Ovary (tissue), 9 donors: ENCODE data around the gene WHRN. TPM values are rescaled to one million over a fixed set of nuclear protein-coding genes. Genes with fewer than 3 reads are reported as not detected.

Experiments
- DNase-seq, 5 donors: peaks; one replicate each; pipeline ENCODE4 v3.0.0-alpha.2; 2019 to 2020
- H3K27ac ChIP-seq, 2 donors: fragments of 200-600 bp; one replicate each; pipeline versions ENCODE4 v1.5.1 to v1.8.0; 2019 to 2022
- H3K27me3 ChIP-seq: fragments of 200-600 bp; one replicate; pipeline ENCODE4 v1.8.0; 2022
- H3K36me3 ChIP-seq: fragments of 200-600 bp; sonication (generic); one replicate; pipeline ENCODE4 v1.5.1; 2019
- H3K4me1 ChIP-seq: one replicate; pipeline ENCODE4 v1.8.1; 2013; ENCODE audit warnings: mild to moderate bottlenecking, moderate library complexity; ENCODE audit not compliant: insufficient read depth
- H3K4me3 ChIP-seq: fragments of 200-600 bp; sonication (generic); one replicate; pipeline ENCODE4 v1.5.1; 2017
- H3K9me3 ChIP-seq, 2 donors: fragments of 200-600 bp in 1 of 2; sonication (generic) in 1 of 2; one replicate each; pipeline versions ENCODE4 v1.5.1 to v1.8.1; 2013 to 2019; ENCODE audit warnings: mild to moderate bottlenecking in 1 of 2, moderate library complexity in 1 of 2
- CTCF ChIP-seq, 3 donors: fragments of 450-650 bp in 2 of 3; fragments of 200-600 bp in 1 of 3; IDR thresholded peaks; one replicate each; pipeline versions ENCODE4 v1.5.1 to v1.8.0; 2016 to 2022; ENCODE audit warnings: antibody characterized with exemption in 3 of 3, mild to moderate bottlenecking in 1 of 3
- EP300 ChIP-seq: sonication (generic); formaldehyde crosslinking; IDR thresholded peaks from one replicate; pipeline ENCODE4 v1.6.1; 2017; ENCODE audit warnings: antibody characterized with exemption
- POLR2A ChIP-seq: fragments of 450-650 bp; IDR thresholded peaks from one replicate; pipeline ENCODE4 v1.6.1; 2017; ENCODE audit warnings: antibody characterized with exemption, mild to moderate bottlenecking, moderate library complexity
- WGBS, 3 donors: extraction: QIAGEN DNeasy Blood & Tissue Kit in 1 of 3; methylation state at CpG; one replicate each; pipeline versions ENCODE4 v1.1.5 to v1.1.7; 2013 to 2017; 5-methylcytosine and 5-hydroxymethylcytosine counted together
- intact Hi-C, 4 donors: fragments of 100-400 bp; cut with DNase I; formaldehyde crosslinking; loops; one replicate each; pipeline versions ENCODE4 v1.11.0 to v1.15.1; 2022 to 2023
- polyA plus RNA-seq, 2 donors: library from polyadenylated mRNA; stranded (reverse); fragments of 200-250 nt in 1 of 2; fragments of 350-450 nt in 1 of 2; fragmentation: Illumina TruSeq in 1 of 2; extraction: RNeasy Lipid Tissue Mini Kit (QIAGEN cat#74804) in 1 of 2; gene quantifications; one replicate each; pipeline ENCODE4 v1.2.3, GENCODE V29; 2013 to 2014
- total RNA-seq, 7 donors: library from RNA; depleted of rRNA in 2 of 7; stranded (reverse); fragments of >200 nt in 2 of 7; fragmentation: NEBNext Ultra II Directional in 3 of 7; extraction: Animal tissue kit (Norgen Biotek cat#: 25700) in 3 of 7; gene quantifications; one replicate each; pipeline versions ENCODE4 v1.1.0 to v1.2.4, GENCODE V29; 2016 to 2023
- donor health status: DM: no; HTN: no; CAD: no; lungs with moderate emphysema.
- donor health status: DM: no; HTN: no; CAD: no.
- donor health status: Bipolar disorder and iron deficiency.
- donor health status: DM: yes; HTN: yes; CAD: no.
- donor health status: DM: no; HTN: no; CAD: no.
- donor health status: DM: yes; HTN: yes; CAD: no.

Gene WHRN
- total and polyA plus RNA-seq, 9 donors = 1.7 to 28.5 (median 20.3) TPM

GRCh38 chr9:114497727-114498382 is 7.4 kb downstream of the WHRN start:
- no peak overlapping the region for H3K27ac ChIP-seq
- no peaks in the 10 kb centered on the region for H3K9me3 ChIP-seq
- intact Hi-C loops = no loop called here
- 78 to 93% (median 86%) methylated on average over 7 of the region's 7 CpGs for WGBS, 3 donors
- no peak overlapping the region for H3K4me3 ChIP-seq
- DNase-seq = no peak
- H3K27me3 ChIP-seq = no peaks in the 10 kb centered on the region
- peaks cover 5% of the 10 kb centered on the region for H3K4me1 ChIP-seq
- no peak for TF ChIP-seq EP300
- TF ChIP-seq POLR2A = no peak
- no peak for TF ChIP-seq CTCF (IDR thresholded peaks at IDR 0.05)
- H3K36me3 ChIP-seq = no peaks in the 10 kb centered on the region

GRCh38 chr9:114497236-114497635 is 8.0 kb downstream of the WHRN start:
- H3K27ac ChIP-seq = no peak overlapping the region
- H3K9me3 ChIP-seq = no peaks in the 10 kb centered on the region
- intact Hi-C loops = no loop called here
- 38 to 55% (median 46%) methylated on average over 2 of the region's 2 CpGs for WGBS, 3 donors
- no peaks in the 10 kb centered on the region for H3K36me3 ChIP-seq
- peaks cover 3% of the 10 kb centered on the region for H3K4me1 ChIP-seq
- no peak for TF ChIP-seq EP300
- H3K27me3 ChIP-seq = no peaks in the 10 kb centered on the region
- DNase-seq = no peak
- H3K4me3 ChIP-seq = no peak overlapping the region

GRCh38 chr9:114496011-114496410 is 9.3 kb downstream of the WHRN start:
- Histone ChIP-seq H3K27me3 (no peaks in the 10 kb centered on the region), H3K9me3 (no peaks in the 10 kb centered on the region), H3K36me3 (no peaks in the 10 kb centered on the region), H3K4me1 (peaks cover 3% of the 10 kb centered on the region), H3K4me3 (no peak overlapping the region), H3K27ac (no peak overlapping the region)
- intact Hi-C loops = no loop called here
- 87 to 91% (median 91%) methylated on average over 4 of the region's 4 CpGs for WGBS, 3 donors
- TF ChIP-seq CTCF (IDR thresholded peaks at IDR 0.05) (no peak), POLR2A (no peak), EP300 (no peak)
- DNase-seq = no peak

- intact Hi-C loops = no loop called here
- no peak overlapping the region for H3K4me3 ChIP-seq
- no peaks in the 10 kb centered on the region for H3K36me3 ChIP-seq
- no peak for DNase-seq
- WGBS, 3 donors = 81 to 82% (median 82%) methylated on average over 12 of the region's 12 CpGs
- no peaks in the 10 kb centered on the region for H3K9me3 ChIP-seq
- TF ChIP-seq CTCF (IDR thresholded peaks at IDR 0.05) (no peak), EP300 (no peak)
- peaks cover 3% of the 10 kb centered on the region for H3K4me1 ChIP-seq
- no peak overlapping the region for H3K27ac ChIP-seq
- H3K27me3 ChIP-seq = no peaks in the 10 kb centered on the region
Observed at GRCh38 chr9:114494776-114495569, 10.3 kb downstream of the WHRN start.
